Ectodermal cell (in vitro differentiated cells): ENCODE measurements around the gene AHRR.
"Not testable (repeated sequence)": the region's sequence is repeated elsewhere in the genome, so short reads cannot be mapped to it uniquely, and the experiment has no call there.

ENCODE experiments used
- H3K27ac ChIP-seq: 2 replicates; pipeline ENCODE4 v1.7.0; 2013; ENCODE audit warnings: mild to moderate bottlenecking, low read depth, low read length; ENCODE audit not compliant: insufficient read depth, poor library complexity, severe bottlenecking
- H3K27me3 ChIP-seq: 2 replicates; pipeline ENCODE4 v1.7.0; 2013; ENCODE audit warnings: mild to moderate bottlenecking, low read length; ENCODE audit not compliant: insufficient read depth, control insufficient read depth, poor library complexity, severe bottlenecking
- H3K36me3 ChIP-seq: one replicate; pipeline ENCODE4 v1.7.0; 2013; ENCODE audit warnings: low read length; ENCODE audit not compliant: control insufficient read depth, insufficient read depth
- H3K4me1 ChIP-seq: one replicate; pipeline ENCODE4 v1.7.0; 2013; ENCODE audit warnings: low read length; ENCODE audit not compliant: control insufficient read depth, insufficient read depth
- H3K4me3 ChIP-seq: 2 replicates; pipeline ENCODE4 v1.7.0; 2013; ENCODE audit warnings: low read depth, low read length, control low read depth; ENCODE audit not compliant: insufficient read depth
- H3K9me3 ChIP-seq: 2 replicates; pipeline ENCODE4 v1.7.0; 2013; ENCODE audit warnings: mild to moderate bottlenecking, low read length, moderate library complexity; ENCODE audit not compliant: control insufficient read depth
- WGBS, 2 experiments: methylation state at CpG; one replicate each; pipeline ENCODE4 v1.1.7; 2013; ENCODE audit warnings: missing lambda C conversion rate in 2 of 2; 5-methylcytosine and 5-hydroxymethylcytosine counted together

The AHRR gene

GRCh38 chr5:485113-485945 is 163.8 kb downstream of the AHRR start:
- H3K36me3 ChIP-seq: no peaks in the 10 kb centered on the region
- 80% methylated on average over 29 of the region's 29 CpGs for WGBS, 2 experiments
- no peak overlapping the region for H3K4me3 ChIP-seq
- no peaks in the 10 kb centered on the region for H3K27me3 ChIP-seq
- H3K4me1 ChIP-seq: no peaks in the 10 kb centered on the region
- H3K27ac ChIP-seq: no peak overlapping the region
- no peaks in the 10 kb centered on the region for H3K9me3 ChIP-seq

- 77 to 83% methylated on average over 23 of the region's 23 CpGs for WGBS, 2 experiments
- Histone ChIP-seq H3K4me3 (no peak overlapping the region), H3K4me1 (no peaks in the 10 kb centered on the region)
Observed at GRCh38 chr5:485946-486491, 164.5 kb downstream of the AHRR start.

GRCh38 chr5:486597-486996 is 165.1 kb downstream of the AHRR start:
- H3K27me3 ChIP-seq, H3K36me3 ChIP-seq, H3K27ac ChIP-seq, H3K4me3 ChIP-seq, H3K4me1 ChIP-seq, H3K9me3 ChIP-seq: not testable (repeated sequence)
- 88 to 94% methylated on average over 16 to 17 of the region's 22 CpGs for WGBS, 2 experiments

More at GRCh38 chr5:485946-486491, 164.5 kb downstream of the AHRR start:
- Histone ChIP-seq H3K27me3 (no peaks in the 10 kb centered on the region), H3K36me3 (no peaks in the 10 kb centered on the region), H3K9me3 (no peaks in the 10 kb centered on the region), H3K27ac (no peak overlapping the region)
